RPMI7951 (cell line): Measurements from ENCODE around the gene RASGEF1C. TPM values are rescaled to one million over a fixed set of nuclear protein-coding genes. Genes with fewer than 3 reads are reported as not detected.

Experiments
- DNase-seq: peaks from one replicate; pipeline ENCODE4 v3.0.0-alpha.2; 2012; ENCODE audit warnings: low read depth
- total RNA-seq: library from RNA; depleted of rRNA; stranded (reverse); fragments of >200 nt; shearing (Covaris generic); gene quantifications from 2 replicates; pipeline ENCODE4 v1.2.3, GENCODE V29; 2014

The RASGEF1C gene
- total RNA-seq, 1 experiment from 2014 or later = 0.24 TPM

DNA sequence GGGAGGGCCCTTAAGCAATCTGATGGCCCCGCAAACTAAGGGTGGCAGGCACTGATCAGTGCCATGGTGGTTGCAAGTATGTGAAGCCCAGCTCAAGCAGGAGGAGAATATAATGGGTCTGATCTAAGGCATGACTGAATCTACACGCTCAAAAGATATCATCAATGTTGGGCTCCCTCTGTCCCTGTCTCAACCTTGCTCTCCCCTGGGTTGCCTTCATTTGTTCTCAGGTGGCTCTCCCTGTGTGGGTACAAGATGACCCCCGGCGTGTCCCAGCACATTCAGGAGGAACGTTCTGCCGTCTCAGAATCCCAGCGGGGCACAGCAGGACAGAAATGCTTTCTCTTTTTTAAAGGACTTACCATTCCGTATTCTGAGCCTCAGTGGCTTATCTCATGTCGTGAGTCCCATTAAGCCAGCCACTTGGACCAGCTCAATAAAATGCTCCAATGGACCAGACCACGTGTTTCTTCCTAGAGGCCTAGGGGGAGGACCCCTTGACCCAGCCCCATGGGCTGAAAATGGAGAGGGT is 125.4 kb downstream of the RASGEF1C start:
- DNase-seq = no peak

DNA sequence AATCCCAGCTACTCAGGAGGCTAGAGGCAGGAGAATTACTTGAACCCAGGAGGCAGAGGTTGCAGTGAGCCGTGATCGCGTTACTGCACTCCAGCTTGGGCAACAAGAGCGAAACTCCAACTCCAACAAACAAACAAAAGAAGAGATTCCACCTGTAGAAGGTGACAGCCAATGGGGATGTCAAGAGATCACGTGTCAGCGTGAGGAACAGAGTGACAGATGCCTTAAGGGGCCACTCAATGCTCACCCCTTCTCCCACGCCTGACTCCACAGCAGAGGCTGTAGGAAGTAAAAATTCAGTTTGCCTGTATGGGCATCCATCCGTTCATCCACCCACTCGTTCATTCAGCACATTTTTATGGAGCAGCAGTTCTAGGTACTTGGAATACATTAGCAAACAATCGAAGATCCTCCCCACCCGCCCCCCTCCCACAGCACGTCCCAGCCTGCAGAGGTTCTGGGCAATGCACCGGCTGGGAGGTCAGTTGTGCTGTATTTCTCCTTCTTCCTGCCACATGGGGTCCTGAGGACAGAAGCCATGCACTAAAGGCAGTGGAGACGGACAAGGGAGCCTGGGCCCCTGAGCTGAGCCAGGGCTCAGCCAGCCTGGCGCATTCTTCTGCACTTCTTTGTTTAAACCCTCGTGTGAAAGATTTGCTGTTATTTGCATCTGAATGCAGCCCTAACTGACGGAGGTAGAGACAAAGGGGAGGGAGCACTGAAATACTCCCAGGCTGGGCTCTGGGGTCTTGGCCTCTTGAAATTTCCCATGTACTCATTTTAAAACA is 126.2 kb downstream of the RASGEF1C start:
- no peak for DNase-seq

DNA sequence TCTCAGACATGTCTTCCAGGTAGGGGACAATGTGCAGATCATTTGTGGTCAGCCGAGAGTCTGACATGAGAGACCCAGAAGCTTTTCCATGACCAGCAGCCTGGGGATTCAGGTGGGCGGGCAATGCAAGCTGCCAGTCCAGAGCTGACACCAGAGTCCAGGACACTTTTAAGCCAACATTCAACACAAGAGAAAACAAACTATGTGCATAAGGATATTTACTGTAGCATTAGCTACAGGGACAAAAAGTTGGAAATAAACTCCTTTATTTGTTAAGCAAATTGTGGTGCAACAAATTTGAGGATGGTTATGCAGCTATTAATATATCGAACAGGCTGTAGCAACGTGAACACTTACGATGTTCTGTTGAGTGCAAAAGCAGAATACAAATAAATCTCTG is 127.5 kb downstream of the RASGEF1C start:
- DNase-seq = no peak

DNA sequence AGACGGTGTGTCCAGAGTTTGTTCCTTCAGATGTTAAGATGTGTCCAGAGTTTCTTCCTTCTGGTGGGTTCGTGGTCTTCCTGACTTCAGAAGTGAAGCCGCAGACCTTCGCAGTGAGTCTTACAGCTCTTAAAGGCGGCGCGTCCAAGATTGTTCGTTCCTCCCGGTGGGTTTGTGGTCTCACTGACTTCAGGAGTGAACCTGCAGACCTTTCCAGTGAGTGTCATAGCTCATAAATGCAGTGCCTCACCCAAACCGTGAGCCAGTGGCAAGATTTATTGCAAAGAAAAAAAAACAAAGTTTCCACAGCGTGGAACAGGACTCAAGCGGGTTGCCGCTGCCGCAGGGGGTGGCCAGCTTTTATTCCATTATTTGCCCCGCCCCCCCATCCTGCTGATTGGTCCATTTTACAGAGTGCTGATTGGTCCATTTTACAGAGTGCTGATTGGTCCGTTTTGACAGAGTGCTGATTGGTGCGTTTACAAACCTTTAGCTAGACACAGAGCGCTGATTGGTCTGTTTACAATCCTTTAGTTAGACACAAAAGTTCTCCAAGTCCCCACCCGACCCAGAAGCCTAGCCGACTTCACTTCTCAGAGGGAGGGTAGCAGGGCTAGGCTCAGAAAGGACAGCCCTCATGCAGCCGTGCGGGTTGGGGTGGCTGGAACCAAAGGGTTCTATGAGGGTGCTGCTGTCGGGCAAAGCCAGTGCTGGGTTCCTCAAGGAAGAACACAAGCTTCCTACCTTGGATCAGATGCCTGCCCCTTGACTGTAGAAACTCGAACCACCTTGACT is 128.3 kb downstream of the RASGEF1C start:
- DNase-seq = no peak

DNA sequence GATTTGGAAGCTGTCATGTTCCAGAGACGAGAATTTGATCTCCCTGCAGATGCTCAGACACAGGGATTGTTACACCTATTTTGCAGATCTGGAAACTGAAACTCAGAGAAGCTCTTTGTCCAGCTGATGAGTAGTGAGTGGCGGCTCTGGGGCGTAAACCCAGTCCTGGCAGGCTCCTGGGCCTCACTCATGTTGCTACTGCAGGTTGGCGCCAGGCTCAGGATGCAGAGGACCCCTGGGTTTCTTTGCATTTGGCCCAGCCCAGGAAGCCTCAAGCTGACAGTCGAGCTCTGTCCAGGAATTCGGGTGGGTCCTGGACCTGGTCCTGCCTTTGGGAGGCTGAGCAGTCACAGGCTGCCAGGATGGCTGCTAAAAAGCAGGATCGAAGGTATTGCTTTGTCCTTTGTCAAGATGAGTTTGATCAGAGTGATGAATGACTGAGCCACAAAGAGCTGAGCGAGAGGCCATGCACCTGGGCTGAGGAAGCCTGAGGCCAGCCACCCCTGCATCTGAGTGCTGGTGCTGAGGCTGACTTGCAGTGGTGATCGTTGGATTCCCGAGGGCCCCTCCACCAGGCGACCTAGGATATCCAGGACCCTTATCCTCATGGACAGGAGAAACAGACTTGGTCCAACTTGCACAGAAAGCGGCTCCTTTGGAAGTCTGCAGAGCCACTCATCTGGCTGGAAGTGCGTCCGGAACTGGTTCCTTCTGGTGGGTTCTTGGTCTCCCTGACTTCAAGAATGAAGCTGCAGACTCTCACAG is 129.1 kb downstream of the RASGEF1C start:
- DNase-seq = no peak

DNA sequence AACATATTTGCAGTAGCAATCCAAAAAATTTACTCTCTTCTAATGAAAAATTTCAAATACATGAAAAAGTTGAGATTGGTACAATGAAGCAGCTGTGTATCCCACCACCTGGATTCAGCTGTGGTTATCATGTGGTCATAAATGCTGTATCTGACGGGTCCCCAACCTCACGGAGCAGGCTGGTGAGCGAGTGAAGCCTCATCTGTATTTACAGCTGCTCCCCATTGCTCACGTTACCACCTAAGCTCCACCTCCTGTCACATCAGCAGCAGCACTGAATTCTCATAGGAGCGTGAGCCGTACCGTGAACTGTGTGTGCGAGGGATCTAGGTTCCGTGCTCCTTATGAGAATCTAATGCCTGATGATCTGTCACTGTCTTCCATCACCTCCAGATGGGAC is 130.7 kb downstream of the RASGEF1C start:
- DNase-seq = no peak

DNA sequence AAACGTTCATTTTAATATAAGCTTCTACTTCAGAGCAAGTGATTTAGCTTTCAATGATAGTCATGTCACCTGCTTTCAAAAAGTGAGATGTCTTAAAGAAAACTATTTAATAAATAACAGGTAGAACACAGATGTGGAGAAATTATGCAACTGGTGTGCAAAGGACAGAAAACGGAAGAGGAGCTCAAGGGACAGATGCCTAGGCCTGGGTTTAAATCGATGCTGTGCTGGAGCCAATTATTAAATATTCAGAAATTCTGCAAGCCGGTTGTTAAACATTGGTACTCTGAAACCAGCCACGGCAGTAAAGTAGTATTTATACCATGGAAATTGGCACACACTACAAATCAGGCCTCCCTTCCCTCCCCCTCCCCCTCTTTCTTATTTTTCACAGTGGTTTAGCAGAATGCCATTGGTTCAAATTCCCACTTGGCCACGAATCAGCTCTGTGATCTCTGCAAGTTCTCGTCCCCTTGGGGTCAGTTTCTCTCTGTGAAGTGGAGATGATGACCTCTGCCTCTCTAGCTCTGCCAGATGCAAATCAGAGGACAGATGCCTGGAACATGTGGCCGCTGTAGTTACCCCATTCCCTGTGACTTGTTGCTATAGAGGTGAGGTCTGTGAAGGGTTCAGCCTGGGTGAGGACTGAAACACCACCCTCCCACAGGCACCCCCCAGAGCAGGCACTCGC is 131.3 kb downstream of the RASGEF1C start:
- DNase-seq = no peak

DNA sequence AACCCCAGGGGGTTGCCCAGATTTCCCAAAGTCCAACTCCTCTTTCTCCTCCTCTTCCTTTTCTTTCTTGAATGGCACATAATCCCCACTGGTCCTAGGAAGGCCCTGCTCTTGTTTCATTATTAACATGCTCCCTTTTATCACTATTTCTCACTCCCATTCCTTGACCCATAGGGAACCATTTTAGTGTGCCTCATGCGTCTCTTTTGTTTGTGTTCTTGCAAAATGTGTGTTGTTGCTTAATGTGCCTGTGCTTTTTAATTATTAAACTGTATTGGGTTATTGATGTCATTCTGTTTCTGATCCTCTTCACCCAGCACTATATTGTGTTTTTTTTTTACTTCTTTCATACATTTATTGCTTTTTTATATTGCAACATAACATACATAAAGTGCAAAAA is 133.3 kb downstream of the RASGEF1C start:
- DNase-seq = no peak

DNA sequence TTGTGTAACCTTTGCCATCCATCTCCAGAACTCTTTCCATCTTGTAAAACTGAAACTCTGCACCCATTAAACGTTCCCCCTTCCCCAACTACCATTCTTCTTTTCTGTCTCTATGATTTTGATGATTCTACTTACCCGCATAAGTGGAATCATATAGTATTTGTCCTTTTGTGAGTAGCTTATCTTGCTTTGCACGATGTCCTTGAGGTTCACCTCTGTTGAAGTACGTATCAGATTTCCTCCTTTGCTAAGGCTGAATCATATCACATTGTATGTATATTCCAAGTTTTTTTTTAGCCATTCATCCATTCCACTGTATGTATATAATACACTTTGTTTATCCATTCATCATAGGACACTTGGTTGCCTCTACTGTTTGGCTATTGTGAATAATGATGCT is 134.5 kb downstream of the RASGEF1C start:
- DNase-seq = no peak

DNA sequence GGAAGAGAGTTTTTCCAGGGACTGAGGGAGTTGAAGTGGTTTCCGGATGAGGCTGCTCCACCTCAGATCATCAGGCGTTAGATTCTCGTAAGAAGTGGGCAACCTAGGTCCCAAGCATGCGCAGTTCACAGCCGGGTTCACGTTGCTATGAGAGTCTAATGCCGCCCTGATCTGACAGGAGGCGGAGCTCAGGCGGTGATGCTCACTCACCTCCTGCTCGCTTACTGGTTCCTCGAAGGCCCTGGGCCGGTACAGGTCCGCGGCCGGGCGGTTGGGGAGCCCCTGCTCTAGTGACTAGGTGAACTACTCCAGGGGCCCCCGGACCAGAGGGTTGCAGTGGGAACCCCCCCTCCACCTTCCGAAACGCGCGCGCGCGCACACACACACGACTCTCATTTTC is 136.5 kb downstream of the RASGEF1C start:
- DNase-seq = no peak

DNA sequence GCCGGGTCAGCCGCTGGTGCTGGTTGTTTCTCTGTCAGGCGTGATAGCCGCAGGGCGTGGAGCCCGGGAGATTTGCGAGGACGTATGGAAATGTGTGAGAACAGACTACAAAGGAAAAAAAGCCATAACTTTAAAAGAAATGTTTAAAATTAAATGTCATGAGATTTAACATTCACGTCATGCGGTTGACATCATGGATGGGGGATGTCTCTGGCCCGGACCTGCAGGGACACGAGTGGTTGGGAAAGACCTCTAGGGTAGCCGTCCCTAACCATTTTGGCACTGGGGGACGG is 136.8 kb downstream of the RASGEF1C start:
- DNase-seq = no peak

DNA sequence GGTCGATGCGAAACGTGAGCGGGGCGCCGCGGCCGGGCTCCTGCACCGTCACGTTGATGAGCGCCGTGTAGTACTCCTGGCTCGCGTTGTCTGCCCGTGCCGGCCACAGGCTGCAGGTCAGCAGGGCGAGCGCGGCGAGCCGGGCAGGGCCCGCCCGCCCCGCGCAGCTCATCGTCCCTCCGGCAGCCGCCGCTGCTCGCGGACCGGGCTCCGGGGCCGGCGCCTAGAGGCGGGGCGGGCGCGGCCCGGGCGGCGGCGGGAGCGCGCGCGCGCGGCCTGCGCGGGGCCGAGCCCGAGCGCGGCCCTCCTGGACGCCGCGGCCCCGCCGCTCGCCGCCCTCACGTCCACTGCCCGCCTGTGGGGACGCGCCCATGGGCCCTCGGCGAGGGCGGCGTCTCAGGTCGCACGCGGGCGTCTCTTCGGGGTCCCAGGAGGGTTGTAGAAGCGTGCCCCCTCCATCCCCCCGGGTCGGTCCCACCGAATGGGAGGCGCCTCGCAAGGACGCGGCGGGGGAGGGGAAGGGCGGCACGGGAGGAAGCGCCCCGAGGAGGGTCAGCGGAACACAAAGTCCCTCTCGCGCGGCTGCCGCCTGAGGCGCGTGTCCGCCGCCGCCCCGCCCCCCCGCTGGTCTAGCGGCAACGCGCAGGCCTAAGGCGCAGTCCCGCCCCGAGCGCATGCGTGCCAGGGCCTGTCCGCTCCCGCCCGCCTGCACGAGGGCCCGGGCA is 137.3 kb downstream of the RASGEF1C start, which contains the start of gene RNF130:
TSS of gene RNF130 (minus strand) at position 229 of the 725 bp plus-strand sequence. CDS start at position 172, 57 bp downstream.
- DNase-seq = peak; percentile 85

DNA sequence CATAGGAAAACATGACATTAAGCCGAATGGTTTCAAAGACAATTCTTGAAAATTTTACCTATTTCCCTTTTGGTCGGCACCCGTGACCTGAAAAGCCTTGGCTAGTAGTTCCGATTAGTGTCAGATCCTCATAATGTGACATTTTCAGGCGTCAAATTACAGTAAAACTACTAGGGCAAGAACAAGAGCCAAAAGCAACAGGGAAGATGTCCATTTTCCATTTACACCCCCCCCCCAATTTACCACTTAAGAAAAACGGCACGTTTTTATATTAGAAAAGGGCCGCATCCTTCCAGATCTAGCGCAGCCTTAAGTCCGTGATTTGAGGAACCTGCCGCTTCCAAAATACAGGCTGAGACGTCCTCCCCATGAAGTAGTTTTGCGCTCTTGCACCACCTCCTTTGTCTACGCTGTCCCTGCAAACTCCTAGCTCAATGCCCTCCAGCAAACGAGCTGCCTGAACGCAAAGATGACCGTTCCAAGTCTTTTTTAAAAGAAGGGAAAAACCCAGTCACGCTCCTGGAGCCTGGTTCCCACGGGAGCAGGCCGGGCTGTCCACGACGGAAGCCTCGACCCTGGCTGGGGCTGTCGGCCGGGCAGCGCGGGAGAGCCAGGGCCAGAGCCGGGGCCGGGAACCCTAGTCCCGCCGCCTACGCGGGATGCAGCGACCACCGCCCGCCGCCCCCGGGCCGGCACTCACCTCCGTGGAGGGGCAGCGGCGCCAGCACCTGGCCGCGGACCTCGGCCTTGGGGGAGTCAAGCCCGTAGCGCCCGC is 138.1 kb downstream of the RASGEF1C start:
- DNase-seq = peak; percentile 51

DNA sequence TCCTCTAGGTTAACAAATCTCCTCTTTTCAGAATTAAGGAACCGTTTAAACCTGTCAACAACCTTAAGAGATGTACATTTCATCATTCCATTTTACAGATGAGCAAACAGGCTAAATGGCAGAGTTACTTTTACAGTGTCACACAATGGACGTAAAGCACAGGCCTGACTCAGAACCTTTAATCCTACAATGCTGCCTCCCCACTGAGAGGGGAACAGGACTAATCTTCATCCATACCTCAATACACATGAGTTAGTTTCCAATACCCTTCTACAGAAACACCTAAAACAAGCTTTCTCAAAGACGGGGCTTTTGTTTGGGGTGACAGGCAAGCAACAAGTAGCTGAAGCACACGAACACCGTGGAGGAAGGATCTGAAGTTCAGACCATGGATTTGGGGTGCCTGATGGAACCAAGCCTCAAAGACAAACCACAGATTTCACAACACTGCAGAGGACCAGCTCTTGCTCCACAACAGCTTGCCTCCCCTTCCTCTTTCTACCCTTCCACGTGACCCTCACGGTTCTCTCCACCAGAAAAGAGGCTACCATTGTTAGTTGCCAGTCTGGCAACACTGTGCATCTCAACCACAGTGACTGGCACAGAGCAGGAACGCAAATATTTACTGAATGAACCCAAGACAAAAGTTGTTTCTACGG is 139.3 kb downstream of the RASGEF1C start:
- DNase-seq = no peak

DNA sequence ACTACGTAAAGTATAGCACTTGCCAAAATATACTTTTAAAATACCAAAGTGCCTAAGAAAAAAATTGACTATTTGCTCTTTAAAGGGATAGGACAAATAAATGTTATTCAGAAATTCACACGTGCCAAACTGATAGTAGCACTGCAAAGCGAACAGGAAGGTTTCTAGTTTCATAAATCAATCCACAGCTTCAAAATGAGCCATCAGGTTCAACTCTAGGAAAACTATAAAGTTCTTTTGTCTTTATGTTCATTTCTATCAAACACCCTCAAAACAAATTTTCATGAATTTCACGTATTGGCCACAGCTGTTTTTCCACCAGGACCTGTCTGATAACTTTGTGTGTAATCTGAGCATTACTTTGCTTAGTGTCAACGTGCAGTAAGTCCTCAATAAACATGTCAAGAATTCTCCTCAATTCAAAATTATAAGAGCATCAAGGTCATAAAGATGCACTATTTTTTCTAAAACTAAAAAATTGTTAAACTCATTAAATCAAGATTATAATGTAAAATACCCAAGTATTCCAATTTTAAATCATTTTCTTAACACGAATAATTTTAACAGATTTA is 140.4 kb downstream of the RASGEF1C start:
- DNase-seq = no peak

DNA sequence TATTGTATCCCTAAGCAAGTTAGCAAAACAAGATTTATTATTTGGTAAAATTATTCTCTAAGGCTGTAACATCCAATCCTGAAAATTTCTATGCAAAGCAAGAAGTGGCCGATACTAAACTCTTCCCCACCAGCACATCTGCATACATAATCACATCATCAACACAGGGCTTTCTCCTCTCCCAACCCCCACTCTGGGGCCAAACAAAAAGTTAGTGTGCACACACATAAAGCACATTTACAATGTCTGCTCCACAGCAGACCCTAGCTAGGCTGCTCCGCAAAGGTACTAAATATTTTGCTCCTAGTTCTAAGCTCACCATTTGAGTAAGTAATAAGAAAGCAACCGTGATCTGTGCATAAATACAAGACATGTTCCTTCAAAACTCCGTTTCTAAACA is 141.0 kb downstream of the RASGEF1C start:
- DNase-seq = no peak

DNA sequence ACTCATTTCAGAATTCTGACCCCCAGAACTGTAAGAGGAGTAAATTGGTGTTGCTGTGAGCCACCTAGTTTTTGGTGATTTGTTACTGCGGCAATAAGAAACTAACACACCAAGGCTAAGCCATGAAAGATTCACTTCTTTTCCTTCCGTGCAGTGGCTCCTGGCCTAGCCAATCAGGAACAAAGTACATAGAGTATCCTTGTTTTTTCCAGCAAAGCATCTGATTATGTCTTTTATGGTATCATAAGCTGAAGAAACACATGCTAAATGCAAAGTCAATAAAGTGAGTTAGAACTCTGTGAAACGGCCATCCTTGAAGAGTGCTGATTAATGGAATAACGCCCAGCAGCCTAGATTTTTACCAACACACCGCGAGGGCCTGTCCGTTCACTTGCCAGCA is 148.8 kb downstream of the RASGEF1C start:
- no peak for DNase-seq

DNA sequence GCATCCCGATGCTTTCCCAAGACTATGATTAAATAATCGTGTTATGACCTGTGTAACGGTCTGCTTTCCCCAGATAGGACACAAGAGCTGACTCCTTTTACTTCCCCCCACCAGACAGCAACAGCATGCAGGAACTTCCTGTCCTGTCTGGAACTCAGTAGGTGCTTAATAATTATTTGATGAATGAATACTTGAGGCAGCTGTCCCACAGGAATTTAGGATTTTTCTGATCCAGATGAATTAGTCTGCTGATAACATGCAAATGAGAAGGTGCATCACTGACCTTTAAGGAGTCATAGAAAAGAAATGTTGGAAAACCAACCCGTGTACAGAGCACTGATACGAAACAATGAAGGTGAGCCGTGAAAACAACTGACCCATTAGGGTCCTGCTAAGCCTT is 149.7 kb downstream of the RASGEF1C start:
- DNase-seq = no peak

DNA sequence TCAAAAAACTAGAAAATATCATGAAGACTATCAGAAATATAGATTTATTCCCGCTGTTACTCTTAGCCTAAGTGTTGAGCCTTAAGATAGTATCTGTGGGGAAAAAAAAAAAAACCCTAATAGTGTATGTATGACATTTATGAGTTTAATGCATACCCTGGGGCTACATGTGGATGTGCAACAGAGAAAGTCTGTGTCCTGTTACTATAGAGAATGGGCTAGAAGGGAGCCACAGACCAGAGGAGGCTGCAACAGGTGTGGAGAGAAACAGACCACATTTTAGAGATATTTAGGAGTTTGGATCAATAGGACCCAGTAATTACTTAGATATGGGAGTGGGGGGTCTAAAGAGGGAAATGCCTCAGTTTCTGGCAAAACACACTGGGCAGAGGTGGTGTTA is 152.9 kb downstream of the RASGEF1C start:
- no peak for DNase-seq
